Measurements from ENCODE around the gene GTF2A1.

The GTF2A1 gene

DNA sequence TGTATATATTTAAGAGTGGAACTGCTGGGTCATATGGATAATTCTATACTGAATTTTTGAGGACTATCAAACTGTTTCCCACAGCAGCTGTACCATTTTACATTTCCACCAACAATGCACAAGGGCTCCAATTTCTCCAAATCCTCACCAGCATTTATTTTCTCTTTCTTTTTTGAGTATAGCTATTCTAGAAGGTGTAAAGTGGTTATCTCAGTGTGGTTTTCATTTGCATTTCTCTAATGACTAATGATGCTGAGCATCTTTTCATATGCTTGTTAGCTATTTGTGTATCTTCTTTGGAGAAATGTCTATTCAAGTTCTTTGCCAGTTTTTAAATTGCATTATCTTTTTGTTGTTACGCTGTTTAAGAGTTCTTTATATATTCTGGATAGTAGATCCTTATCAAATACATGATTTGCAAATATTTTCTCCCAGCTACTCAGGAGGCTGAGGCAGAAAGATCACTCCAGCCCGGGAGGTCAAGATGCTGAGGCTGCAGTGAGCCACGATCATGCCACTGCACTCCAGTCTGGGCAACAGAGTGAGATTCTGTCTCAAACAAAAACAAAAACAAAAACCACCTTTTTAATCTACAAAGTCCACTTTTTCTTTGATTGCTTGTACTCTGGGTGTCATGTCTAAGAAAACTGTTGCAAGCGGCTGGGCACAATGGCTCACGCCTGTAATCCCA lies 32.8 kb downstream of the GTF2A1 start:
- TF ChIP-seq, protein P1, sequence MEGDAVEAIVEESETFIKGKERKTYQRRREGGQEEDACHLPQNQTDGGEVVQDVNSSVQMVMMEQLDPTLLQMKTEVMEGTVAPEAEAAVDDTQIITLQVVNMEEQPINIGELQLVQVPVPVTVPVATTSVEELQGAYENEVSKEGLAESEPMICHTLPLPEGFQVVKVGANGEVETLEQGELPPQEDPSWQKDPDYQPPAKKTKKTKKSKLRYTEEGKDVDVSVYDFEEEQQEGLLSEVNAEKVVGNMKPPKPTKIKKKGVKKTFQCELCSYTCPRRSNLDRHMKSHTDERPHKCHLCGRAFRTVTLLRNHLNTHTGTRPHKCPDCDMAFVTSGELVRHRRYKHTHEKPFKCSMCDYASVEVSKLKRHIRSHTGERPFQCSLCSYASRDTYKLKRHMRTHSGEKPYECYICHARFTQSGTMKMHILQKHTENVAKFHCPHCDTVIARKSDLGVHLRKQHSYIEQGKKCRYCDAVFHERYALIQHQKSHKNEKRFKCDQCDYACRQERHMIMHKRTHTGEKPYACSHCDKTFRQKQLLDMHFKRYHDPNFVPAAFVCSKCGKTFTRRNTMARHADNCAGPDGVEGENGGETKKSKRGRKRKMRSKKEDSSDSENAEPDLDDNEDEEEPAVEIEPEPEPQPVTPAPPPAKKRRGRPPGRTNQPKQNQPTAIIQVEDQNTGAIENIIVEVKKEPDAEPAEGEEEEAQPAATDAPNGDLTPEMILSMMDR (IDR thresholded peaks at IDR 0.05; ENCODE audit: insufficient read depth, low read depth, low read length, missing control alignments) = no peak
- no peak for DNase-seq (ENCODE audit: low read depth)
- H3K4me3 ChIP-seq (ENCODE audit: low read depth, low read length) = no peak overlapping the region

- TF ChIP-seq, protein P1 (IDR thresholded peaks at IDR 0.05; ENCODE audit: insufficient read depth, low read depth, low read length, missing control alignments) = no peak
- no peak for DNase-seq (ENCODE audit: low read depth)
- no peak overlapping the region for H3K4me3 ChIP-seq (ENCODE audit: low read depth, low read length)
These were observed 41.1 kb downstream of the GTF2A1 start for GRCh38 chr14:81179631-81180030.

DNA sequence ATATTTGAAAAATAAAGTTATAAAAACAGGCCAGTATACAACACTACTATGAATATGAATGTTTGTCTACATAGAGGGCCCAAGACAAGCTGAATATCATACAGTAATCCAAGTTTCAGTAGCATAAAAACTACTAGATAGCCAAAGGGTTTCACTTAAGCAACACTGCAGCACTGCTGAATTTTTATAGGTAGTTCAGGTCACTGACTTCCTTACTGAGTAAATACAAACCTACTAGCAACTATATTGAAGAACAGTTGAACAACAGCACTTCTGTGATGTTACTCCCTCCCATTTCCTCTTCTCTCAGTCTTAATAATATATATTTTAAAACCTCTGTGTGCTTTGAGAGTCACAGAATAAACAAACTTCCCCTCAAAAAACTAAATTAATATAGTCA lies 42.7 kb downstream of the GTF2A1 start:
- DNase-seq (ENCODE audit: low read depth) = peak; percentile 37
- H3K4me3 ChIP-seq (ENCODE audit: low read depth, low read length) = peak overlapping the region; percentile 45
- TF ChIP-seq, protein P1 (IDR thresholded peaks at IDR 0.05; ENCODE audit: insufficient read depth, low read depth, low read length, missing control alignments) = no peak

DNA sequence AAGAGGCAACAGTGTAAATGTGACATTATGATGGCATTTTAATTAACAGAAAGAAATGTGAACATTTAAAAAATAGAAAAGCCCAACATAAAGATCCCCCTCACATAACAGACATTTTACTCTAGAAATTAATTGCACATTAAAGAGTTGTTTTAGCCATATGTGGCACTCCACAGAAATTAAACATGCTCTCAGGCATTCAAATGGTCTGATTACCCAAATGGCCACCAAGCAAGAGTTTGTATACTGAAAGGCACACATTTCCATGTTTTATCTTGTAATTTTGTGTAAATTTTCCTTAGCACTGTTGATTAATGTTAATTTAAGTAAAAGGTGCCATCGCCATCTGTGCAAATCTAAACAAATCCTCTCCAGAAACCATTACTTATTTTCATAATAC lies 43.5 kb downstream of the GTF2A1 start:
- no peak for DNase-seq (ENCODE audit: low read depth)
- peak overlapping the region; percentile 45 for H3K4me3 ChIP-seq (ENCODE audit: low read depth, low read length)
- TF ChIP-seq, protein P1 (IDR thresholded peaks at IDR 0.05; ENCODE audit: insufficient read depth, low read depth, low read length, missing control alignments) = no peak

GRCh38 chr14:81176241-81176640 lies 44.5 kb downstream of the GTF2A1 start:
- TF ChIP-seq, protein P1 (IDR thresholded peaks at IDR 0.05; ENCODE audit: insufficient read depth, low read depth, low read length, missing control alignments) = no peak
- no peak overlapping the region for H3K4me3 ChIP-seq (ENCODE audit: low read depth, low read length)
- no peak for DNase-seq (ENCODE audit: low read depth)

- TF ChIP-seq, protein P1 (IDR thresholded peaks at IDR 0.05; ENCODE audit: insufficient read depth, low read depth, low read length, missing control alignments) = no peak
- DNase-seq (ENCODE audit: low read depth) = peak; percentile 27
- H3K4me3 ChIP-seq (ENCODE audit: low read depth, low read length) = no peak overlapping the region
These were observed 47.9 kb downstream of the GTF2A1 start for GRCh38 chr14:81172881-81173280.

GRCh38 chr14:81172353-81172752 lies 48.4 kb downstream of the GTF2A1 start:
- TF ChIP-seq, protein P1 (IDR thresholded peaks at IDR 0.05; ENCODE audit: insufficient read depth, low read depth, low read length, missing control alignments) = no peak
- DNase-seq (ENCODE audit: low read depth) = peak; percentile 42
- H3K4me3 ChIP-seq (ENCODE audit: low read depth, low read length) = no peak overlapping the region

All from GM12865 (cell line).